Fibroblast of the aortic adventitia (primary cell): Measurements from ENCODE around the gene CAMTA1. TPM values are rescaled to one million over a fixed set of nuclear protein-coding genes. Genes with fewer than 3 reads are reported as not detected.

ENCODE experiments used
- DNase-seq: peaks from one replicate; pipeline ENCODE4 v3.0.0-alpha.2; 2010; ENCODE audit warnings: low read depth
- H3K4me3 ChIP-seq: 2 replicates; pipeline ENCODE4 v1.5.1; 2011; ENCODE audit warnings: low read depth, mild to moderate bottlenecking, control low read depth, low read length, moderate library complexity
- total RNA-seq: library from RNA; depleted of rRNA; stranded (reverse); fragments of >200 nt; gene quantifications from 2 replicates; pipeline ENCODE4 v1.2.3, GENCODE V29; 2012; ENCODE audit warnings: low replicate concordance
- TF ChIP-seq, protein P1 (sequence below): IDR thresholded peaks from 2 replicates; pipeline ENCODE4 v1.5.1; 2011; ENCODE audit warnings: mild to moderate bottlenecking, low read length, control low read depth, inconsistent platforms; ENCODE audit not compliant: insufficient read depth

The CAMTA1 gene
- total RNA-seq, 1 donor: 91.9 TPM

DNA sequence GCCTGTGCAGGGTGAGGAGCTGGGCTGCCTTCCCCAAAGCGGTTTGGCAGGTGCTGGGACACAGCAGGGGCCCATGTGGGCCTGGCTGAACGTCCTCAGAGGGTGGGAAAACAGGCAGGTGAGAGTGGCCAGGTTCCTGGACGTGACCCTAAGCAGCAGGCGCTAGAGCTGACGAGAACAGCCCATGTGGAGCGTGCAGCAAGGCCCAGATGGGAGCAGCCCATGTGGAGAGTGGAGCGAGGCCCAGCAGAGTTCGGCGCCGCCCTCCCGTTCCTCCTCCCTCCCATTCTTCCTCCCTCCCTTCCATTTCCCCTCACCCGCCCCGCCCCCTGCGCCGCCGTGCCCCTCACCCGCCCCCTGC, 671.4 kb downstream of the CAMTA1 start:
- no peak for DNase-seq
- TF ChIP-seq, protein P1, sequence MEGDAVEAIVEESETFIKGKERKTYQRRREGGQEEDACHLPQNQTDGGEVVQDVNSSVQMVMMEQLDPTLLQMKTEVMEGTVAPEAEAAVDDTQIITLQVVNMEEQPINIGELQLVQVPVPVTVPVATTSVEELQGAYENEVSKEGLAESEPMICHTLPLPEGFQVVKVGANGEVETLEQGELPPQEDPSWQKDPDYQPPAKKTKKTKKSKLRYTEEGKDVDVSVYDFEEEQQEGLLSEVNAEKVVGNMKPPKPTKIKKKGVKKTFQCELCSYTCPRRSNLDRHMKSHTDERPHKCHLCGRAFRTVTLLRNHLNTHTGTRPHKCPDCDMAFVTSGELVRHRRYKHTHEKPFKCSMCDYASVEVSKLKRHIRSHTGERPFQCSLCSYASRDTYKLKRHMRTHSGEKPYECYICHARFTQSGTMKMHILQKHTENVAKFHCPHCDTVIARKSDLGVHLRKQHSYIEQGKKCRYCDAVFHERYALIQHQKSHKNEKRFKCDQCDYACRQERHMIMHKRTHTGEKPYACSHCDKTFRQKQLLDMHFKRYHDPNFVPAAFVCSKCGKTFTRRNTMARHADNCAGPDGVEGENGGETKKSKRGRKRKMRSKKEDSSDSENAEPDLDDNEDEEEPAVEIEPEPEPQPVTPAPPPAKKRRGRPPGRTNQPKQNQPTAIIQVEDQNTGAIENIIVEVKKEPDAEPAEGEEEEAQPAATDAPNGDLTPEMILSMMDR: no peak
- no peak overlapping the region for H3K4me3 ChIP-seq

DNA sequence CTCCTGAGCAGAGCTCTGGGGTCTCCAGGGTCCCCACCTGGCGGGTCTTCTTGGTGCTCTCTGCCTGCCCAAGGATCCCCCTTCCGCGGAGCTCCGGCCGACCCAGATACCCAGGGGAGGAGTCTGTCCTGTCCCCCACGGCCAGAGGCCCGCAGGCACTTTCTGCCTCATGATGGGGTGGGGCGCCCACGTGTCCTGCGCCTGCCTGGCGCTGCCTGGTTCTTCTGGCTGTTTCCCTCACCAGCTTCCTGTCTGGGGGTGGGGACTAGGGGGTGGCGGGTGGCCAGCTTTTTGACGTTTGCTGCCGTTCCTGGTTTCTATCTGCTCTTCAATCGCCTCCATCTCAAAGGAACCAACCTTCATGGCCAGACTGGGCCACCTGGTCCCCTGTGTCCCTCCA, 672.6 kb downstream of the CAMTA1 start:
- H3K4me3 ChIP-seq: no peak overlapping the region
- no peak for DNase-seq
- TF ChIP-seq, protein P1: no peak

DNA sequence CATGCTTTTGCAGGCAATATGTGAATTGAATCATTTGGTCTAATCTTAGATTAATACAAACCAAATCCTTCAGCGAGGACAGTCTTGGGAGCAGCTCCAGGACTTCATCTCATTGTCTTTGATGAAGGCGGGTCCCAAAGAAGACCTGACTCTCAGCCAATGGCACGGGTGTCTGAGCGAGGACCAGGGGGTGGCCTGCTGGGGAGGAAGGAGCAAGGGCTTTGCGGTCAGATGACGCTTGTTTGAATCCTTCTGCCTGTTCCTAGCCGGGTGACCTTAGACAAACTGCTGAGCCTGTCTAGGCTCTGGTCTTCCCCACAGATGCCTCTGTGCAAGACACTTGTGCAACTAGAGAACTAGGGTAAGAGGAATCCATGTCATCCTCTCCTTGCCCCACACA, 673.7 kb downstream of the CAMTA1 start:
- TF ChIP-seq, protein P1: no peak
- H3K4me3 ChIP-seq: no peak overlapping the region
- no peak for DNase-seq

DNA sequence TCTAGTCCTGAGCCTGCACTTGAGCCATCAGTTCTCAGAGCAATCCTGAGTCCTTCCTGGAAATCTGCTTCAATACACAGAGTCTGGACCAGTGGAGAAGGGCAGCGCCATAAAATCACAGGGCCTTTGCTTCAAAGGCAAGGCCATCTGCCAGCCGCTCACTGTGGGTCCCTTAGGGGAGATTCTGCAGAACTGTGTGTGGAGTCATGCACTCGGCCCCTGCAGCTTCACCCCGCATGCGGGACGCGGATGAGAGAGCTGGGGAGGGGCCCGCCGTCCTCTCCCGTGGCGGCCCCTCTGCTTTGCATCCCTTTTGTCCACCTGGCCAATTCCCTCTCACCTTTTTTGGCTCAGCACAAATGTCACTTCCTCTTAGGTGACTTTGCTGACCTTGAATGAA, 674.7 kb downstream of the CAMTA1 start:
- DNase-seq: no peak
- no peak overlapping the region for H3K4me3 ChIP-seq
- TF ChIP-seq, protein P1: no peak

DNA sequence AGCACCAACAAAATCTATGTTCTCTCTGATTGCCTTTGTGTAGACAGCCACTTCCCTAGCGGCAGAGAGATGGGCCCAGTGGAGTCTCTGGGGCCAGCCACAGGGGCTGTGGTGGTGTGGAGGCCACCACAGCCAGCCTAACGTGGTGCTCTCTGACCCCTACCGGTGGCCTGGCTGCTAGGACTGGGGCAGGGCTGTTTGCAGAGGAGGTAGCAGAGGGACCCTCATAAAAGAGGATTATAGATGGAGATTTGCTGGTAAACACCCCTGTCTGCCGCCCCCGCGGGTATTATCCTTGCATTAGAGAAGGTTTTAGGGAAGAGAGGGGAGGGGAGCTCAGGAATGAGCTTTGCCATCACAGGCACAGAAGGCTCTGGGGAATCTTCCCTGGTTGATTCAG, 675.6 kb downstream of the CAMTA1 start:
- no peak overlapping the region for H3K4me3 ChIP-seq
- TF ChIP-seq, protein P1: no peak
- no peak for DNase-seq

DNA sequence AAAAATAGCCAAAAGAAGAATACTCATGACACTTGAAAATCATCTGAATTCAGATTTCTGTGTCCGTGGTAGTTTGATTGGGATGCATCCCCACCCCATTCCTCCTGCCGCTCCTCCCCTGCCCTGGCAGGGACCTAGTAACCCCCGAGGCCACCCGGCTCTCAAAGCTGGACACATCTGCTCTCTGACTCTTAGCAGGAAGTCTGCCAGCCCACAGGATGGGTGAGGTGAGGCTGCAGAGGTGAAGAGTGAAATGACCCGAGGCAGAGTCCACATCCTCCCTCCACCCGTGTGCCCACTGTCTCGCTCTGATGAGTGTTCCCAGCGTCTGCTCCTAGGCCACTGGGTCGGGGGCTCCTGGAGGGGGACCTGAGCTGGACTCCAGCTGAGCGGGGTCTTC, 677.4 kb downstream of the CAMTA1 start:
- no peak for DNase-seq
- no peak overlapping the region for H3K4me3 ChIP-seq
- TF ChIP-seq, protein P1: no peak

DNA sequence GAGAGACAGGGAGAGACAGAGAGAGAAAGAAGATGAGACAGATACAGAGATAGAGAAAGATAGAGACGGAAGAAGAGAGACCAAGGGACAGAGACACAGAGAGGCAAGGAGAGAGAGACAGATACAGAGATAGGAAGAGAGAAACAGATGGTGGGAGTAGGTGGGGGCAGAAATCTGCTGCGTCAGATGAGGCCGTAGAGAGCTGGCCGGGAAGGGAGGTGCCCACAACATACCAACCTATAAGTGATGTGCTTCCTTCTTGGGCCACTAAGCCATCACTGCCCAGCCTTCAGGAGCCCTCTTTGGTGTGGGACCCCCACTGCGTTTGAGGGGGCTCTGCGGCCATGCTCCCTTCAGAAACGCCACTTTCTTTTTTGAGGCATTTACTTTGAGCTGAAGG, 678.3 kb downstream of the CAMTA1 start:
- no peak overlapping the region for H3K4me3 ChIP-seq
- no peak for DNase-seq
- TF ChIP-seq, protein P1: no peak
